CD14-positive monocyte (primary cell): ENCODE measurements around the gene TMEM191C. TPM values are rescaled to one million over a fixed set of nuclear protein-coding genes. Genes with fewer than 3 reads are reported as not detected.
"Not testable (repeated sequence)": the region's sequence is repeated elsewhere in the genome, so short reads cannot be mapped to it uniquely, and the experiment has no call there.

Source experiments
- DNase-seq, 3 donors: peaks; one replicate each; pipeline ENCODE4 v3.0.0-alpha.2; 2011 to 2022
- H2AFZ ChIP-seq: 2 replicates; pipeline ENCODE4 v1.6.0; 2012; ENCODE audit warnings: mild to moderate bottlenecking, low read depth, low read length, inconsistent platforms; ENCODE audit not compliant: insufficient read depth, poor library complexity, severe bottlenecking
- H3K27ac ChIP-seq, 2 donors: 1 replicate in 1 of 2; 2 replicates in 1 of 2; pipeline ENCODE4 v1.5.1; 2012 to 2013; ENCODE audit warnings: low read length in 2 of 2, control low read depth in 1 of 2, inconsistent platforms in 1 of 2, low read depth in 1 of 2, mild to moderate bottlenecking in 1 of 2
- H3K27me3 ChIP-seq, 2 donors: one replicate each; pipeline versions ENCODE4 v1.6.0 to v1.6.1; 2011 to 2013; ENCODE audit warnings: low read length in 2 of 2; ENCODE audit not compliant: control insufficient read depth in 2 of 2, insufficient read depth in 2 of 2
- H3K36me3 ChIP-seq, 2 donors: replicated peaks in 1 of 2; 1 replicate in 1 of 2; 2 replicates in 1 of 2; pipeline versions ENCODE4 v1.5.1 to v1.6.1; 2012 to 2013; ENCODE audit warnings: low read length in 2 of 2, control low read depth in 1 of 2, inconsistent platforms in 1 of 2, mild to moderate bottlenecking in 1 of 2; ENCODE audit not compliant: insufficient read depth in 2 of 2, control insufficient read depth in 1 of 2
- H3K4me1 ChIP-seq, 2 donors: 1 replicate in 1 of 2; 2 replicates in 1 of 2; pipeline versions ENCODE4 v1.5.1 to v1.6.1; 2012 to 2013; ENCODE audit warnings: low read length in 2 of 2, control low read depth in 1 of 2, inconsistent platforms in 1 of 2, mild to moderate bottlenecking in 1 of 2, moderate library complexity in 1 of 2; ENCODE audit not compliant: insufficient read depth in 2 of 2, control insufficient read depth in 1 of 2
- H3K4me2 ChIP-seq: replicated peaks from 2 replicates; pipeline ENCODE3; 2012; ENCODE audit warnings: low read length, moderate library complexity, mild to moderate bottlenecking; ENCODE audit not compliant: poor library complexity, severe bottlenecking; ENCODE audit errors: extremely low read depth
- H3K4me3 ChIP-seq, 3 experiments: fragments of 200-600 bp in 1 of 3; sonication (generic) in 1 of 3; replicated peaks in 1 of 3; 1 replicate in 2 of 3; 2 replicates in 1 of 3; pipeline ENCODE4 v1.5.1; 2011 to 2013; ENCODE audit warnings: low read length in 3 of 3, mild to moderate bottlenecking in 3 of 3, control low read depth in 2 of 3, low read depth in 2 of 3, inconsistent platforms in 1 of 3, moderate library complexity in 1 of 3
- H3K79me2 ChIP-seq: 2 replicates; pipeline ENCODE4 v1.6.0; 2012; ENCODE audit warnings: mild to moderate bottlenecking, control low read depth, inconsistent platforms, low read length, moderate library complexity; ENCODE audit not compliant: insufficient read depth
- H3K9ac ChIP-seq: 2 replicates; pipeline ENCODE4 v1.6.0; 2017; ENCODE audit warnings: low read length, mild to moderate bottlenecking; ENCODE audit not compliant: insufficient read depth, poor library complexity, severe bottlenecking
- H3K9me3 ChIP-seq, 2 donors: replicated peaks in 1 of 2; 1 replicate in 1 of 2; 2 replicates in 1 of 2; pipeline versions ENCODE4 v1.5.1 to v1.6.1; 2012 to 2013; ENCODE audit warnings: low read length in 2 of 2, control low read depth in 1 of 2; ENCODE audit not compliant: control insufficient read depth in 1 of 2, insufficient read depth in 1 of 2
- H4K20me1 ChIP-seq: 2 replicates; pipeline ENCODE4 v1.6.0; 2012; ENCODE audit warnings: mild to moderate bottlenecking, low read length, control low read depth, moderate library complexity; ENCODE audit not compliant: insufficient read depth
- H3K27ac Mint-ChIP-seq, 7 donors: one replicate each; pipeline ENCODE4 v1.8.0; 2020; ENCODE audit warnings: mild to moderate bottlenecking in 7 of 7, mixed read lengths in 7 of 7, moderate library complexity in 6 of 7, inconsistent platforms in 2 of 7
- H3K27me3 Mint-ChIP-seq, 3 donors: one replicate each; pipeline ENCODE4 v1.8.0; 2021 to 2022; ENCODE audit warnings: low read depth in 3 of 3, mild to moderate bottlenecking in 3 of 3, mixed read lengths in 3 of 3, moderate library complexity in 3 of 3, inconsistent platforms in 1 of 3
- H3K36me3 Mint-ChIP-seq, 2 donors: one replicate each; pipeline ENCODE4 v1.8.0; 2020; ENCODE audit warnings: mixed read lengths in 2 of 2, inconsistent platforms in 1 of 2, mild to moderate bottlenecking in 1 of 2
- H3K4me1 Mint-ChIP-seq: one replicate; pipeline ENCODE4 v1.8.0; 2020; ENCODE audit warnings: mild to moderate bottlenecking, mixed read lengths
- H3K4me3 Mint-ChIP-seq, 2 donors: one replicate each; pipeline ENCODE4 v1.8.0; 2020; ENCODE audit warnings: mild to moderate bottlenecking in 2 of 2, mixed read lengths in 2 of 2, moderate library complexity in 1 of 2
- H3K9me3 Mint-ChIP-seq, 7 donors: one replicate each; pipeline ENCODE4 v1.8.0; 2020 to 2022; ENCODE audit warnings: mixed read lengths in 7 of 7, mild to moderate bottlenecking in 6 of 7, moderate library complexity in 6 of 7, inconsistent platforms in 2 of 7
- WGBS: methylation state at CpG from one replicate; pipeline ENCODE4 v1.1.5; 2013; ENCODE audit warnings: missing lambda C conversion rate; ENCODE audit not compliant: insufficient coverage; 5-methylcytosine and 5-hydroxymethylcytosine counted together
- intact Hi-C, 2 donors: fragments of 100-400 bp; cut with micrococcal nuclease; formaldehyde crosslinking; loops; one replicate each; pipeline versions ENCODE4 v1.15.0 to v1.15.1; 2023
- polyA plus RNA-seq, 3 donors: library from polyadenylated mRNA; depleted of rRNA in 1 of 3; unstranded in 2 of 3; stranded (reverse) in 1 of 3; fragments of 300-500 nt in 2 of 3; fragments of >200 nt in 1 of 3; fragmentation: Illumina TruSeq in 2 of 3; gene quantifications; 1 replicate in 2 of 3; 2 replicates in 1 of 3; pipeline ENCODE4 v1.2.3, GENCODE V29; 2012 to 2021

TMEM191C gene
- polyA plus RNA-seq, 3 donors: 1.6 to 4.5 (median 4.0) TPM

DNA sequence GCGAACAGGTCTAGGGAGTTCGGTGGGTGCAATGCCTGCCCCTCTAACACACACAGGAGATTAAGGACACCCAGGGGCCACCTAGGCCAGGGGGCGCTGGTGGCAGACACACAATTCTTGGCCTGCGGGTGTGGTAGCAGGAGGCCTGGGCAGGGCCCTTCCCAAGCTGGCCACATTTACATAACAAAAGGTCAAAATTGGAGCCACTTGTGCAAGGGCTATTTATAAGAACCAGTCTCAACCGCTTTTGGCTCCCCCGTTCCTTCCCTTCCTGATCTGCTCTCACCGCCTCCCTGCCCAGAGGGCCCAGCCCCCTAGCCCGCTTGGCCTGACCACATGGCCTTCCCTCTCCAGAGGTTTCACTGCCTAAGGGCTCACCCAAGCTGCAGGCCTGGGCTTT is 25.1 kb downstream of the TMEM191C start:
- H3K4me2 ChIP-seq, H3K4me1 Mint-ChIP-seq, H3K36me3 Mint-ChIP-seq, H3K27ac ChIP-seq, DNase-seq, H4K20me1 ChIP-seq, H3K27me3 ChIP-seq, H2AFZ ChIP-seq, H3K79me2 ChIP-seq, intact Hi-C loops, H3K36me3 ChIP-seq, H3K4me3 Mint-ChIP-seq, H3K9ac ChIP-seq, H3K4me1 ChIP-seq, H3K9me3 Mint-ChIP-seq, H3K27ac Mint-ChIP-seq, H3K4me3 ChIP-seq, H3K9me3 ChIP-seq, H3K27me3 Mint-ChIP-seq: not testable (repeated sequence)
- WGBS: no CpG with 5 or more reads among the region's 8 CpGs

- H3K9me3 Mint-ChIP-seq, H3K4me2 ChIP-seq, H3K27me3 ChIP-seq, intact Hi-C loops, H3K27ac Mint-ChIP-seq, H4K20me1 ChIP-seq, H3K4me1 Mint-ChIP-seq, H3K4me3 ChIP-seq, H3K9me3 ChIP-seq, H3K36me3 Mint-ChIP-seq, H3K36me3 ChIP-seq, H3K27ac ChIP-seq, H3K27me3 Mint-ChIP-seq, DNase-seq, H2AFZ ChIP-seq, H3K79me2 ChIP-seq, H3K4me3 Mint-ChIP-seq, H3K4me1 ChIP-seq, H3K9ac ChIP-seq: not testable (repeated sequence)
- no CpG with 5 or more reads among the region's 23 CpGs for WGBS
These were observed 26.9 kb downstream of the TMEM191C start for GRCh38 chr22:21493789-21494782.

GRCh38 chr22:21497984-21498383 is 30.8 kb downstream of the TMEM191C start:
- H3K36me3 ChIP-seq, H3K9ac ChIP-seq, H3K27me3 ChIP-seq, H4K20me1 ChIP-seq, H3K79me2 ChIP-seq, H3K4me2 ChIP-seq, H3K27ac Mint-ChIP-seq, intact Hi-C loops, H2AFZ ChIP-seq, H3K4me1 Mint-ChIP-seq, H3K9me3 Mint-ChIP-seq, H3K36me3 Mint-ChIP-seq, DNase-seq, H3K4me3 Mint-ChIP-seq, H3K4me1 ChIP-seq, H3K27me3 Mint-ChIP-seq, H3K9me3 ChIP-seq, H3K27ac ChIP-seq, H3K4me3 ChIP-seq: not testable (repeated sequence)
- WGBS: no CpG with 5 or more reads among the region's 4 CpGs

DNA sequence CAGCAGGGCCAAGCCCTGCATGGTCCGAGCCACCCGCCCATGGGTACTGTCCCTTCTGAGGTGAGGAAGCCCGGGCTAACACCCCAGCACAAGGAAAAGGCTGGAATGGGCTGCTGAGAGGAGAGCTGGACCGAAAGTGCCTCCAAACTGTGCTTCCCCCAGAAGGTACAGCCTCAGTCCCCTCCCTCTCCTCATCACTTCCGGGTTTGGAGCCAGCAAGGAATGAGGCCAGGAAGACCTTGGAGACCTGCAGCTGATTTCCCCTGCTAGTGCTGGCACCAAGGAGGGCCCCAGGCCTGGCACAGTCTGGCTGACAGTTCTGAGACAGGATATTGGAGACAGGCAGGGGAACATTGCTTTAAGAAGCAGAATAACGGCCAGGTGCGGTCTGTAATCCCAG is 31.3 kb downstream of the TMEM191C start:
- H3K4me3 ChIP-seq, H3K4me2 ChIP-seq, H3K36me3 Mint-ChIP-seq, intact Hi-C loops, DNase-seq, H3K9me3 Mint-ChIP-seq, H3K4me1 Mint-ChIP-seq, H3K36me3 ChIP-seq, H3K9ac ChIP-seq, H3K79me2 ChIP-seq, H3K27ac Mint-ChIP-seq, H3K4me1 ChIP-seq, H3K9me3 ChIP-seq, H3K27ac ChIP-seq, H3K27me3 Mint-ChIP-seq, H4K20me1 ChIP-seq, H2AFZ ChIP-seq, H3K27me3 ChIP-seq, H3K4me3 Mint-ChIP-seq: not testable (repeated sequence)
- no CpG with 5 or more reads among the region's 7 CpGs for WGBS
